ENCODE measurements around the gene RUBCNL. TPM values are rescaled to one million over a fixed set of nuclear protein-coding genes. Genes with fewer than 3 reads are reported as not detected.

The RUBCNL gene
- total RNA-seq, 1 experiment from 2014 or later: not detected

- Histone ChIP-seq H3K4me3 (ENCODE audit: low read depth in 2 of 2, low read length in 2 of 2) (no peak overlapping the region), H3K36me3 (ENCODE audit: control insufficient read depth, insufficient read depth, low read length) (no peaks in the 10 kb centered on the region), H3K9me3 (ENCODE audit: control insufficient read depth, insufficient read depth, low read depth, low read length) (no peaks in the 10 kb centered on the region), H3K27ac (ENCODE audit: low read length) (no peak overlapping the region), H3K4me1 (ENCODE audit: control insufficient read depth, insufficient read depth, low read length) (no peaks in the 10 kb centered on the region), H3K27me3 (ENCODE audit: control insufficient read depth, insufficient read depth, low read length) (no peaks in the 10 kb centered on the region)
- in situ Hi-C loops (cut with HindIII; ENCODE audit: low pct_unique_long_range_greater_than_20kb, low sequenced_read_pairs): no loop called here
- no TSS peak for BruUV-seq (replicated peaks)
- TF ChIP-seq, protein P1, sequence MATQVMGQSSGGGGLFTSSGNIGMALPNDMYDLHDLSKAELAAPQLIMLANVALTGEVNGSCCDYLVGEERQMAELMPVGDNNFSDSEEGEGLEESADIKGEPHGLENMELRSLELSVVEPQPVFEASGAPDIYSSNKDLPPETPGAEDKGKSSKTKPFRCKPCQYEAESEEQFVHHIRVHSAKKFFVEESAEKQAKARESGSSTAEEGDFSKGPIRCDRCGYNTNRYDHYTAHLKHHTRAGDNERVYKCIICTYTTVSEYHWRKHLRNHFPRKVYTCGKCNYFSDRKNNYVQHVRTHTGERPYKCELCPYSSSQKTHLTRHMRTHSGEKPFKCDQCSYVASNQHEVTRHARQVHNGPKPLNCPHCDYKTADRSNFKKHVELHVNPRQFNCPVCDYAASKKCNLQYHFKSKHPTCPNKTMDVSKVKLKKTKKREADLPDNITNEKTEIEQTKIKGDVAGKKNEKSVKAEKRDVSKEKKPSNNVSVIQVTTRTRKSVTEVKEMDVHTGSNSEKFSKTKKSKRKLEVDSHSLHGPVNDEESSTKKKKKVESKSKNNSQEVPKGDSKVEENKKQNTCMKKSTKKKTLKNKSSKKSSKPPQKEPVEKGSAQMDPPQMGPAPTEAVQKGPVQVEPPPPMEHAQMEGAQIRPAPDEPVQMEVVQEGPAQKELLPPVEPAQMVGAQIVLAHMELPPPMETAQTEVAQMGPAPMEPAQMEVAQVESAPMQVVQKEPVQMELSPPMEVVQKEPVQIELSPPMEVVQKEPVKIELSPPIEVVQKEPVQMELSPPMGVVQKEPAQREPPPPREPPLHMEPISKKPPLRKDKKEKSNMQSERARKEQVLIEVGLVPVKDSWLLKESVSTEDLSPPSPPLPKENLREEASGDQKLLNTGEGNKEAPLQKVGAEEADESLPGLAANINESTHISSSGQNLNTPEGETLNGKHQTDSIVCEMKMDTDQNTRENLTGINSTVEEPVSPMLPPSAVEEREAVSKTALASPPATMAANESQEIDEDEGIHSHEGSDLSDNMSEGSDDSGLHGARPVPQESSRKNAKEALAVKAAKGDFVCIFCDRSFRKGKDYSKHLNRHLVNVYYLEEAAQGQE (IDR thresholded peaks at IDR 0.05; ENCODE audit: insufficient read depth in 1 of 2, low read depth in 2 of 2, low read length in 1 of 2): no peak
- no peak for TF ChIP-seq SIN3A (IDR thresholded peaks at IDR 0.05; ENCODE audit: borderline replicate concordance, insufficient read depth, low read depth, low read length)
- TF ChIP-seq CTCF (IDR thresholded peaks at IDR 0.05): no peak
- no peak for TF ChIP-seq TCF7L2 (IDR thresholded peaks at IDR 0.05; ENCODE audit: low read depth, low read length)
- TF ChIP-seq POLR2AphosphoS5 (IDR thresholded peaks at IDR 0.05; ENCODE audit: low read depth, low read length): no peak
- intact Hi-C loops (cut with micrococcal nuclease; ENCODE audit: unreplicated experiment): no loop called here
- ATAC-seq (no peak), DNase-seq (ENCODE audit: low read depth, low spot score) (no peak)
- POLR2A ChIA-PET: no interaction called here
- CTCF ChIA-PET: no interaction called here
Observed at GRCh38 chr13:46315491-46316075, 71.5 kb downstream of the RUBCNL start.

DNA sequence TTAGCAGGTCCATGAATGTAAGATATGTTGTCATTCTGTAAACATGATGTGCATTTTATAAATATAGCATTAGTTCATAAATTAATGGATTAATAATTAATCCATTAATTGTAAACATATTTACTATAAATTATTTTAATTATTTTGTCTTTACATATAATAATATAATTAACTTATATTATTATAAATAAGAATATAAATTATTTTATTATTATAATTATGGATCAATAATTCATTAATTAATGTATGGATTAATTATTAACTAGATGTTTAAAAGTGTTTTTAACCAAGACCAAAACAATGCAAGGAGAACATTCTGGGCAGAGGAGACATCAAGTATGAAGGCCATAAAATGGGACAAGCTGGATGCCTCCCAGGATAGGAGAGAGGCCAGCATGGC lies 72.0 kb downstream of the RUBCNL start:
- in situ Hi-C loops (cut with HindIII; ENCODE audit: low pct_unique_long_range_greater_than_20kb, low sequenced_read_pairs) (no loop called here), intact Hi-C loops (cut with micrococcal nuclease; ENCODE audit: unreplicated experiment) (no loop called here)
- DNase-seq (ENCODE audit: low read depth, low spot score) (no peak), ATAC-seq (no peak)
- ChIA-PET POLR2A (no interaction called here), CTCF (no interaction called here)
- H3K9me3 ChIP-seq (ENCODE audit: control insufficient read depth, insufficient read depth, low read depth, low read length): no peaks in the 10 kb centered on the region
- no TSS peak for BruUV-seq (replicated peaks)
- no peaks in the 10 kb centered on the region for H3K4me1 ChIP-seq (ENCODE audit: control insufficient read depth, insufficient read depth, low read length)
- no peak overlapping the region for H3K27ac ChIP-seq (ENCODE audit: low read length)
- H3K4me3 ChIP-seq (ENCODE audit: low read depth in 2 of 2, low read length in 2 of 2): no peak overlapping the region
- TF ChIP-seq, protein P1 (IDR thresholded peaks at IDR 0.05; ENCODE audit: insufficient read depth in 1 of 2, low read depth in 2 of 2, low read length in 1 of 2): no peak
- TF ChIP-seq TCF7L2 (IDR thresholded peaks at IDR 0.05; ENCODE audit: low read depth, low read length) (no peak), CTCF (IDR thresholded peaks at IDR 0.05) (no peak), POLR2AphosphoS5 (IDR thresholded peaks at IDR 0.05; ENCODE audit: low read depth, low read length) (no peak)
- H3K27me3 ChIP-seq (ENCODE audit: control insufficient read depth, insufficient read depth, low read length): no peaks in the 10 kb centered on the region
- no peaks in the 10 kb centered on the region for H3K36me3 ChIP-seq (ENCODE audit: control insufficient read depth, insufficient read depth, low read length)

Measured in Panc1 (cell line).